Limb (tissue), 2 donors: ENCODE data around the gene KIRREL3.

Experiments used
- DNase-seq, 2 donors: peaks; one replicate each; pipeline ENCODE4 v3.0.0-alpha.2; 2016; ENCODE audit errors: extremely low spot score in 2 of 2

The KIRREL3 gene

GRCh38 chr11:126793596-126793995, 207.0 kb downstream of the KIRREL3 start:
- DNase-seq: no peak

GRCh38 chr11:126791991-126792390, 208.6 kb downstream of the KIRREL3 start:
- no peak for DNase-seq

- no peak for DNase-seq
Observed at GRCh38 chr11:126791446-126791845, 209.1 kb downstream of the KIRREL3 start.

GRCh38 chr11:126790550-126791081, 210.0 kb downstream of the KIRREL3 start:
- DNase-seq: no peak

- DNase-seq: no peak
Observed at GRCh38 chr11:126782810-126783209, 217.8 kb downstream of the KIRREL3 start.

GRCh38 chr11:126781942-126782341, 218.6 kb downstream of the KIRREL3 start:
- no peak for DNase-seq

GRCh38 chr11:126776119-126776518, 224.5 kb downstream of the KIRREL3 start:
- no peak for DNase-seq

- no peak for DNase-seq
Observed at GRCh38 chr11:126772267-126772666, 228.3 kb downstream of the KIRREL3 start.

- no peak for DNase-seq
Observed at GRCh38 chr11:126768702-126769101, 231.9 kb downstream of the KIRREL3 start.

GRCh38 chr11:126766440-126766839, 234.1 kb downstream of the KIRREL3 start:
- DNase-seq: no peak

- no peak for DNase-seq
Observed at GRCh38 chr11:126765196-126765595, 235.4 kb downstream of the KIRREL3 start.

GRCh38 chr11:126764231-126764630, 236.3 kb downstream of the KIRREL3 start:
- no peak for DNase-seq

- DNase-seq: peak in 1 of 2 donors; percentile 7
Observed at GRCh38 chr11:126756855-126757254, 243.7 kb downstream of the KIRREL3 start.

GRCh38 chr11:126756421-126756820, 244.1 kb downstream of the KIRREL3 start:
- DNase-seq: no peak

- no peak for DNase-seq
Observed at GRCh38 chr11:126755526-126755925, 245.0 kb downstream of the KIRREL3 start.

GRCh38 chr11:126754591-126755426, 245.8 kb downstream of the KIRREL3 start:
- no peak for DNase-seq

GRCh38 chr11:126753990-126754389, 246.6 kb downstream of the KIRREL3 start:
- DNase-seq: no peak

GRCh38 chr11:126751242-126751641, 249.3 kb downstream of the KIRREL3 start:
- peak in 1 of 2 donors; percentile 24 for DNase-seq

GRCh38 chr11:126748793-126749192, 251.8 kb downstream of the KIRREL3 start:
- no peak for DNase-seq

GRCh38 chr11:126748100-126748791, 252.3 kb downstream of the KIRREL3 start:
- DNase-seq: peak in 1 of 2 donors; percentile 40

- no peak for DNase-seq
Observed at GRCh38 chr11:126747315-126747714, 253.3 kb downstream of the KIRREL3 start.

GRCh38 chr11:126746443-126746842, 254.1 kb downstream of the KIRREL3 start:
- no peak for DNase-seq
